Measurements from ENCODE around the gene MRPL1.

Gene MRPL1

GRCh38 chr4:77990456-77990855 lies 127.8 kb downstream of the MRPL1 start:
- DNase-seq, result no peak

GRCh38 chr4:77990904-77991358 lies 128.3 kb downstream of the MRPL1 start:
- no peak for DNase-seq

- no peak for DNase-seq
Observed at GRCh38 chr4:77992581-77992980, 130.0 kb downstream of the MRPL1 start.

GRCh38 chr4:77994194-77994721 lies 131.6 kb downstream of the MRPL1 start:
- DNase-seq, result no peak

- DNase-seq, result no peak
Observed at GRCh38 chr4:77996076-77996475, 133.4 kb downstream of the MRPL1 start.

DNA sequence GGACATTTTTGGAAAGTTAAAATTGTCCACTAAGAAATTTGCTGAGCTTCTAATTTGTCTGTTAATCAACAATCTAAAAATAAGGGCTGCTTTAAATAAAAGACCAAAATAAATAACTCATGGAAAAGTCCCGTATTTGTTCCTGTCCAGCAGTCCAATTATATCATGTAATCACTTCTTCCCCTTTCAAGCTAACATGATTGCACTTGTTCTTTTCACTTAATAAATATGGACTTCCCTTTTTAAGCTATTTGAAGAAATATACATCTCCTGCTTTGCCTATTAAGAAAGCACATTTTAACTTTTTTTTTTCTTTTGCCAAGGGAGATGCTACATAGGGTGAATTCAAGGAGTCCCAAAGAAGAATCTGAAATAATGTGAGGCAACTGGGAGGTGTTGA lies 138.9 kb downstream of the MRPL1 start:
- no peak for DNase-seq

GRCh38 chr4:78002260-78002659 lies 139.6 kb downstream of the MRPL1 start:
- DNase-seq, result no peak

Measured in NCI-H1436 treated with DMSO at 0.1 percent for 48 hours (cell line).